HCT116 (cell line): ENCODE measurements around the gene ABHD10. TPM values are rescaled to one million over a fixed set of nuclear protein-coding genes. Genes with fewer than 3 reads are reported as not detected.

Source experiments
- ATAC-seq: fragments of 200-7000 bp; cut with Tn5 transposase; 2 replicates; pipeline ENCODE4 v1.9.1; 2020; ENCODE audit warnings: mild to moderate bottlenecking, moderate library complexity
- BruUV-seq: library from RNA; stranded (reverse); fragments of 400-500 nt; replicated peaks from 2 replicates; lab custom pipeline; 2021; lab: Mats Ljungman, UMichigan
- CTCF ChIA-PET: fragments of 300-600 bp; sonication (Branson Sonifier 250); formaldehyde crosslinking; loops from one replicate; lab custom pipeline; 2021; ENCODE audit warnings: antibody characterized with exemption; lab: Charles Lee
- POLR2A ChIA-PET: fragments of 300-600, 350-600 bp; sonication (Branson Sonifier 250); formaldehyde crosslinking; loops from one replicate; lab custom pipeline; 2021; ENCODE audit warnings: antibody characterized with exemption; lab: Charles Lee
- RAD21 ChIA-PET, 2 experiments: fragments of 300-600 bp; sonication (Branson Sonifier 250); formaldehyde crosslinking; loops; one replicate each; lab custom pipeline; 2023; ENCODE audit warnings: low total read pairs in 2 of 2; ENCODE audit not compliant: uncharacterized antibody in 2 of 2, unreplicated experiment in 2 of 2, low non-redundant PET in 1 of 2; lab: Charles Lee
- DNase-seq: peaks from one replicate; pipeline ENCODE4 v3.0.0-alpha.2; 2010; ENCODE audit warnings: low read depth, low spot score
- H2AFZ ChIP-seq: fragments of 200-600 bp; shearing (Covaris generic), sonication (generic); 2 replicates; pipeline ENCODE4 v1.6.1; 2017; ENCODE audit warnings: low read depth, mixed run types, mixed read lengths, antibody characterized with exemption, low read length; ENCODE audit not compliant: poor library complexity, severe bottlenecking
- H3K27ac ChIP-seq: 2 replicates; pipeline ENCODE4 v1.5.1; 2012; ENCODE audit warnings: low read depth, low read length
- H3K27me3 ChIP-seq: fragments of 200-600 bp; sonication (generic); 2 replicates; pipeline ENCODE4 v1.6.1; 2016; ENCODE audit warnings: mixed run types, low read length, mixed read lengths; ENCODE audit not compliant: insufficient read depth
- H3K36me3 ChIP-seq, 2 experiments: fragments of 200-500 bp in 1 of 2; fragments of 200-600 bp in 1 of 2; sonication (Bioruptor generic) in 1 of 2; sonication (generic) in 1 of 2; 2 replicates each; pipeline versions ENCODE4 v1.5.1 to v1.6.1; 2014 to 2016; ENCODE audit warnings: low read length in 2 of 2, inconsistent platforms in 1 of 2, mixed read lengths in 1 of 2, mixed run types in 1 of 2; ENCODE audit not compliant: insufficient read depth in 2 of 2, control insufficient read depth in 1 of 2
- H3K4me1 ChIP-seq, 2 experiments: fragments of 200-600 bp in 1 of 2; sonication (generic) in 1 of 2; 2 replicates each; pipeline versions ENCODE4 v1.5.1 to v1.6.1; 2012 to 2017; ENCODE audit warnings: low read length in 2 of 2, inconsistent platforms in 1 of 2, mild to moderate bottlenecking in 1 of 2, mixed read lengths in 1 of 2, mixed run types in 1 of 2, moderate library complexity in 1 of 2; ENCODE audit not compliant: insufficient read depth in 2 of 2, control insufficient read depth in 1 of 2
- H3K4me2 ChIP-seq: fragments of 200-600 bp; sonication (generic); 2 replicates; pipeline ENCODE4 v1.6.1; 2017; ENCODE audit warnings: mixed run types, low read length, mixed read lengths
- H3K4me3 ChIP-seq, 2 experiments: fragments of 200-600 bp in 1 of 2; sonication (generic) in 1 of 2; replicated peaks in 1 of 2; 2 replicates each; pipeline ENCODE4 v1.5.1; 2011 to 2016; ENCODE audit warnings: low read length in 2 of 2, control low read depth in 1 of 2, low read depth in 1 of 2, mild to moderate bottlenecking in 1 of 2, mixed read lengths in 1 of 2, mixed run types in 1 of 2
- H3K79me2 ChIP-seq: fragments of 200-600 bp; sonication (generic); 2 replicates; pipeline ENCODE4 v1.6.1; 2017; ENCODE audit warnings: mild to moderate bottlenecking, mixed run types, low read length, moderate library complexity, mixed read lengths; ENCODE audit not compliant: insufficient read depth
- H3K9ac ChIP-seq: fragments of 200-600 bp; sonication (generic); 2 replicates; pipeline ENCODE4 v1.6.1; 2016; ENCODE audit warnings: low read length, mixed read lengths
- H3K9me2 ChIP-seq: fragments of 200-600 bp; sonication (generic), shearing (Covaris generic); 2 replicates; pipeline ENCODE4 v1.6.1; 2017; ENCODE audit warnings: mixed run types, mild to moderate bottlenecking, moderate library complexity; ENCODE audit not compliant: insufficient read depth
- H3K9me3 ChIP-seq, 2 experiments: fragments of 200-500 bp in 1 of 2; fragments of 200-600 bp in 1 of 2; sonication (Bioruptor generic) in 1 of 2; sonication (generic) in 1 of 2; 2 replicates each; pipeline ENCODE4 v1.6.1; 2014 to 2017; ENCODE audit warnings: low read length in 2 of 2, mixed read lengths in 2 of 2, inconsistent platforms in 1 of 2, low read depth in 1 of 2, mild to moderate bottlenecking in 1 of 2, mixed run types in 1 of 2, moderate library complexity in 1 of 2; ENCODE audit not compliant: control insufficient read depth in 1 of 2, insufficient read depth in 1 of 2
- H4K20me1 ChIP-seq: fragments of 200-600 bp; sonication (generic), shearing (Covaris generic); 2 replicates; pipeline ENCODE4 v1.6.1; 2017; ENCODE audit warnings: mixed run types, mild to moderate bottlenecking, moderate library complexity; ENCODE audit not compliant: insufficient read depth
- CBX3 ChIP-seq: IDR thresholded peaks from 2 replicates; pipeline ENCODE4 v1.6.1; 2012; ENCODE audit warnings: low read depth
- CEBPB ChIP-seq: IDR thresholded peaks from 2 replicates; pipeline ENCODE4 v1.6.1; 2012; ENCODE audit warnings: low read depth
- CTCF ChIP-seq, 3 experiments: fragments of 200-600 bp in 1 of 3; sonication (generic) in 1 of 3; IDR thresholded peaks in 2 of 3; conservative IDR thresholded peaks in 1 of 3; 2 replicates each; pipeline ENCODE4 v1.5.1; 2012 to 2017; ENCODE audit warnings: low read depth in 2 of 3, low read length in 2 of 3, antibody characterized with exemption in 1 of 3, borderline replicate concordance in 1 of 3, control low read depth in 1 of 3, mild to moderate bottlenecking in 1 of 3, mixed read lengths in 1 of 3, mixed run types in 1 of 3, moderate library complexity in 1 of 3; ENCODE audit not compliant: insufficient read depth in 1 of 3
- EGR1 ChIP-seq: IDR thresholded peaks from 2 replicates; pipeline ENCODE4 v1.6.1; 2012; ENCODE audit warnings: low read depth
- ELF1 ChIP-seq: IDR thresholded peaks from 2 replicates; pipeline ENCODE4 v1.6.1; 2012; ENCODE audit warnings: low read depth, borderline replicate concordance
- EZH2 ChIP-seq: fragments of 200-600 bp; sonication (generic); IDR thresholded peaks from 2 replicates; pipeline ENCODE4 v1.6.1; 2017; ENCODE audit warnings: antibody characterized with exemption, mixed run types
- EZH2phosphoT487 ChIP-seq: fragments of 200-600 bp; IDR thresholded peaks from 2 replicates; pipeline ENCODE4 v1.6.1; 2018; ENCODE audit warnings: antibody characterized with exemption, borderline replicate concordance
- FOSL1 ChIP-seq: IDR thresholded peaks from 2 replicates; pipeline ENCODE4 v1.6.1; 2012; ENCODE audit warnings: low read depth
- JUND ChIP-seq: IDR thresholded peaks from 2 replicates; pipeline ENCODE4 v1.6.1; 2012
- MAX ChIP-seq: IDR thresholded peaks from 2 replicates; pipeline ENCODE4 v1.6.1; 2012
- POLR2A ChIP-seq: IDR thresholded peaks from 2 replicates; pipeline ENCODE4 v1.7.0; 2011; ENCODE audit warnings: borderline replicate concordance; ENCODE audit not compliant: insufficient read depth, insufficient read length; ENCODE audit errors: extremely low read depth
- POLR2AphosphoS5 ChIP-seq: IDR thresholded peaks from 2 replicates; pipeline ENCODE4 v1.6.1; 2011; ENCODE audit warnings: mild to moderate bottlenecking, low read depth, low read length, moderate library complexity
- RAD21 ChIP-seq: IDR thresholded peaks from 2 replicates; pipeline ENCODE4 v1.6.1; 2012; ENCODE audit warnings: low read depth, mild to moderate bottlenecking
- REST ChIP-seq: IDR thresholded peaks from 2 replicates; pipeline ENCODE4 v1.6.1; 2012; ENCODE audit warnings: low read depth
- SIN3A ChIP-seq: IDR thresholded peaks from 2 replicates; pipeline ENCODE4 v1.6.1; 2012; ENCODE audit warnings: low read depth
- SP1 ChIP-seq: IDR thresholded peaks from 2 replicates; pipeline ENCODE4 v1.6.1; 2012; ENCODE audit warnings: low read depth
- SRF ChIP-seq: IDR thresholded peaks from 2 replicates; pipeline ENCODE4 v1.6.1; 2012; ENCODE audit warnings: low read depth
- TCF7L2 ChIP-seq: IDR thresholded peaks from 2 replicates; pipeline ENCODE4 v1.7.0; 2011; ENCODE audit warnings: borderline replicate concordance, inconsistent platforms; ENCODE audit not compliant: insufficient read depth, insufficient read length; ENCODE audit errors: extremely low read depth
- ZFX ChIP-seq: fragments of 450-650 bp; IDR thresholded peaks from 2 replicates; pipeline ENCODE4 v1.6.1; 2017
- ZNF274 ChIP-seq: fragments of 200-500 bp; sonication (Bioruptor generic); IDR thresholded peaks from 2 replicates; pipeline ENCODE4 v1.6.1; 2014; ENCODE audit warnings: mild to moderate bottlenecking, low read depth, low read length, inconsistent platforms
- intact Hi-C: fragments of 100-400 bp; cut with micrococcal nuclease; formaldehyde crosslinking; loops from 2 replicates; pipeline ENCODE4 v1.10.0; 2022
- total RNA-seq: library from RNA; stranded (reverse); gene quantifications from one replicate; pipeline ENCODE4 v1.2.1, GENCODE V29; 2021; ENCODE audit not compliant: unreplicated experiment

Gene ABHD10
- total RNA-seq, 1 experiment from 2014 or later, result 295 TPM

GRCh38 chr3:112005091-112005672 is 26.4 kb downstream of the ABHD10 start:
- no TSS peak for BruUV-seq
- ChIA-PET POLR2A (interaction anchor here (0.7 to 2.7 kb wide), 2 partner anchors 10 to 20 kb away, joined by 3 to 6 read pairs; no protein-coding TSS in a partner anchor), CTCF (interaction anchor here (1.3 to 3.9 kb wide), 3 partner anchors 8 to 38 kb away, joined by 3 to 46 read pairs (median 4); no protein-coding TSS in a partner anchor), RAD21 (no interaction called here)
- intact Hi-C loops, result no loop called here
- Histone ChIP-seq H3K4me2 (peak overlapping the region; percentile 29; the same call in 1 of the 2 replicates), H3K4me3 (no peak overlapping the region), H2AFZ (no peak overlapping the region), H3K4me1 (peaks cover 2 to 41% of the 10 kb centered on the region in 2 experiments; a peak in 3 of 4 replicates), H3K79me2 (no peaks in the 10 kb centered on the region), H3K9ac (no peak overlapping the region), H3K9me2 (no peaks in the 10 kb centered on the region), H3K9me3 (no peaks in the 10 kb centered on the region), H3K27ac (no peak overlapping the region), H4K20me1 (no peaks in the 10 kb centered on the region), H3K36me3 (no peaks in the 10 kb centered on the region), H3K27me3 (no peaks in the 10 kb centered on the region)
- no peak for DNase-seq
- no peak for TF ChIP-seq TCF7L2
- no peak for TF ChIP-seq SP1
- TF ChIP-seq MAX, result no peak
- TF ChIP-seq EGR1, result no peak
- no peak for TF ChIP-seq SIN3A
- no peak for TF ChIP-seq POLR2A
- no peak for TF ChIP-seq SRF
- no peak for TF ChIP-seq ZNF274
- TF ChIP-seq JUND, result no peak
- TF ChIP-seq CBX3, result no peak
- no peak for TF ChIP-seq REST
- no peak for TF ChIP-seq FOSL1
- TF ChIP-seq EZH2phosphoT487, result no peak
- TF ChIP-seq CTCF (IDR thresholded peaks at IDR 0.05 in 2 of 3, conservative IDR thresholded peaks at IDR 0.05 in 1 of 3; ENCODE audit: borderline replicate concordance in 1 of 3, insufficient read depth in 1 of 3, low read depth in 2 of 3, low read length in 2 of 3), result no peak
- no peak for TF ChIP-seq EZH2
- TF ChIP-seq ELF1, result no peak
- no peak for TF ChIP-seq RAD21
- TF ChIP-seq ZFX, result no peak
- no peak for TF ChIP-seq CEBPB
- TF ChIP-seq POLR2AphosphoS5, result no peak
- no peak for ATAC-seq
